ENCODE results near the gene NKTR.

GRCh38 chr3:42691816-42692666 is 91.6 kb downstream of the NKTR start:
- TF ChIP-seq, protein P1, sequence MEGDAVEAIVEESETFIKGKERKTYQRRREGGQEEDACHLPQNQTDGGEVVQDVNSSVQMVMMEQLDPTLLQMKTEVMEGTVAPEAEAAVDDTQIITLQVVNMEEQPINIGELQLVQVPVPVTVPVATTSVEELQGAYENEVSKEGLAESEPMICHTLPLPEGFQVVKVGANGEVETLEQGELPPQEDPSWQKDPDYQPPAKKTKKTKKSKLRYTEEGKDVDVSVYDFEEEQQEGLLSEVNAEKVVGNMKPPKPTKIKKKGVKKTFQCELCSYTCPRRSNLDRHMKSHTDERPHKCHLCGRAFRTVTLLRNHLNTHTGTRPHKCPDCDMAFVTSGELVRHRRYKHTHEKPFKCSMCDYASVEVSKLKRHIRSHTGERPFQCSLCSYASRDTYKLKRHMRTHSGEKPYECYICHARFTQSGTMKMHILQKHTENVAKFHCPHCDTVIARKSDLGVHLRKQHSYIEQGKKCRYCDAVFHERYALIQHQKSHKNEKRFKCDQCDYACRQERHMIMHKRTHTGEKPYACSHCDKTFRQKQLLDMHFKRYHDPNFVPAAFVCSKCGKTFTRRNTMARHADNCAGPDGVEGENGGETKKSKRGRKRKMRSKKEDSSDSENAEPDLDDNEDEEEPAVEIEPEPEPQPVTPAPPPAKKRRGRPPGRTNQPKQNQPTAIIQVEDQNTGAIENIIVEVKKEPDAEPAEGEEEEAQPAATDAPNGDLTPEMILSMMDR (IDR thresholded peaks at IDR 0.05; ENCODE audit: poor library complexity) = no peak
- no peak for TF ChIP-seq EZH2 (IDR thresholded peaks at IDR 0.05; ENCODE audit: borderline replicate concordance)
